Measurements from ENCODE around the gene ATP9B.

ATP9B gene

DNA sequence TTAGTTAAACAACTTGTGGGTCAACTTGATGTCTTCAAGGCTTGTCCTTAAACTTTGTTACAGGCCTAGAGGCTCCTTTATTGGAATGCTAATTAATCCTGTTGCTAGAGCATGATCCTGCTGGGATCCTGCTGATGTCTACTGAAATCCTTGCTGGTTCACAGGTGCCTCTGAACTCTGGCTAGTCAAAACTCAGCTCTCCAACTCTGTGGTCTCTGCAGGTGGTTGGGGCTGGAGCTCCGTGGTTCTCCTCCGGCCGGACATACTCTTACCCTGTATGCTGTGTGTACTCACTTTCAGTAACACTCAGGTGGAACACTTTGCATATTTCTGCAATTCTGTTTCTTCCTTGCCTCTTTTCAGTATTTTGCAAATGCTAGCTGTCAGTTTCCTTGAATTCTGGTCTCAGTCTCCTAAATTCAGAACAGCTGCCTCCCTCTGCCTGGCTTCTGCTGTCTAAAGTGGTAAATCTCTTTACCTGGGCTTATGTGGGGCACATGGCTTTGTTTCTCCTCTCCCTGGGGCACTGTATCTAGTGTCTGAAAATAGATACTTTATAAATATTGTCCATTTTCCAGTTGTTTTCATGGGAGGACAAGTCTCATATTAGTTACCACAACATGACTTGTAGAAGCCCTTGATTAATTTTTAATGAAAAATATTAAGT, 113.0 kb downstream of the ATP9B start:
- no peaks in the 10 kb centered on the region for H3K9me3 ChIP-seq (ENCODE audit: control insufficient read depth, low read length)
- H3K4me3 ChIP-seq (ENCODE audit: low read length), result no peak overlapping the region
- H3K27me3 ChIP-seq (replicated peaks; ENCODE audit: control insufficient read depth, insufficient read depth, low read length), result no peaks in the 10 kb centered on the region
- no peaks in the 10 kb centered on the region for H3K4me1 ChIP-seq (ENCODE audit: control insufficient read depth, insufficient read depth, low read length)
- H3K36me3 ChIP-seq (ENCODE audit: control insufficient read depth, insufficient read depth, low read length, severe bottlenecking), result peaks cover 5% of the 10 kb centered on the region
- DNase-seq (ENCODE audit: low read depth), result no peak
- no peak overlapping the region for H3K9ac ChIP-seq (ENCODE audit: low read length)

DNA sequence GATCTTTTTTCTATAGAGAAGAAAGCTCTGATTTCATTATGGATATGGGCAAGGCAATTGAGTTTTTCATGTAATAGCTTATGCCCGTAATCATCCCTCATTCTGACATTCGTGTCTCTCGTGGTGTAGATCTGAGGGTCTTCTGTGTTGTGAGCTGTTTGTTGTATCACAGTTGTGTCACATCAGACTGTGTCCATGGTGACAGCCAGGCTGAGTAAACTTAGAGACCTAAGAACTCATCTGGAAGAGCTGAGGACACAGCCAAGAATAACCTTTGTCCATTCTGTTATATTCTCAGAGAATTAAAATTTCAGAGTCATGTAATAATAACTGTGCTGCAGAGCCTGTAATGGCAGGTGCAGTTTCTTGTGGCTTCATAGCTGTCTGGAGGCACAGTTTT, 116.5 kb downstream of the ATP9B start:
- H3K9ac ChIP-seq (ENCODE audit: low read length), result no peak overlapping the region
- H3K4me1 ChIP-seq (ENCODE audit: control insufficient read depth, insufficient read depth, low read length), result no peaks in the 10 kb centered on the region
- no peak overlapping the region for H3K4me3 ChIP-seq (ENCODE audit: low read length)
- H3K36me3 ChIP-seq (ENCODE audit: control insufficient read depth, insufficient read depth, low read length, severe bottlenecking), result peaks cover 6% of the 10 kb centered on the region
- no peaks in the 10 kb centered on the region for H3K27me3 ChIP-seq (replicated peaks; ENCODE audit: control insufficient read depth, insufficient read depth, low read length)
- H3K9me3 ChIP-seq (ENCODE audit: control insufficient read depth, low read length), result no peaks in the 10 kb centered on the region
- no peak for DNase-seq (ENCODE audit: low read depth)

DNA sequence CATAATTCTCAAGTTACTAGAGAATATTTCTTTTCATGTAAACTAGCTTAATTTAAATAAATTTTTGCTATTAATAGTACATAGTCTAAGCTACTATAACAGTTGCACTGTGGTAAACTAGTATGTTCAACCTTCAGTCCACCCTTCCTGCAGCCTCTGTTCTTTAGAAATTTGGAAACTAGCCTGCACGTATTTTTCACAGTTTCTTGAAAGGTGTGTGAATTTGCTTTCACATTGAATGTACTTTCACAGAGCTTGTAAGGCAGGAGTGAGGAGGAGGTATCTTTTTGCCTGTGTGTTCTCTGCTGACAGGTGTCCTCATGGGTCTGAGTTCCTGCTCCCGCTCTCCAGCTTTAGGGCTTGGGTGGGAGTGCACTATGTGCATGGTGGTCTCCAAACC, 117.5 kb downstream of the ATP9B start:
- Histone ChIP-seq H3K36me3 (ENCODE audit: control insufficient read depth, insufficient read depth, low read length, severe bottlenecking) (peaks cover 6% of the 10 kb centered on the region), H3K4me3 (ENCODE audit: low read length) (no peak overlapping the region), H3K9me3 (ENCODE audit: control insufficient read depth, low read length) (no peaks in the 10 kb centered on the region), H3K4me1 (ENCODE audit: control insufficient read depth, insufficient read depth, low read length) (no peaks in the 10 kb centered on the region), H3K9ac (ENCODE audit: low read length) (no peak overlapping the region), H3K27me3 (replicated peaks; ENCODE audit: control insufficient read depth, insufficient read depth, low read length) (no peaks in the 10 kb centered on the region)
- no peak for DNase-seq (ENCODE audit: low read depth)

DNA sequence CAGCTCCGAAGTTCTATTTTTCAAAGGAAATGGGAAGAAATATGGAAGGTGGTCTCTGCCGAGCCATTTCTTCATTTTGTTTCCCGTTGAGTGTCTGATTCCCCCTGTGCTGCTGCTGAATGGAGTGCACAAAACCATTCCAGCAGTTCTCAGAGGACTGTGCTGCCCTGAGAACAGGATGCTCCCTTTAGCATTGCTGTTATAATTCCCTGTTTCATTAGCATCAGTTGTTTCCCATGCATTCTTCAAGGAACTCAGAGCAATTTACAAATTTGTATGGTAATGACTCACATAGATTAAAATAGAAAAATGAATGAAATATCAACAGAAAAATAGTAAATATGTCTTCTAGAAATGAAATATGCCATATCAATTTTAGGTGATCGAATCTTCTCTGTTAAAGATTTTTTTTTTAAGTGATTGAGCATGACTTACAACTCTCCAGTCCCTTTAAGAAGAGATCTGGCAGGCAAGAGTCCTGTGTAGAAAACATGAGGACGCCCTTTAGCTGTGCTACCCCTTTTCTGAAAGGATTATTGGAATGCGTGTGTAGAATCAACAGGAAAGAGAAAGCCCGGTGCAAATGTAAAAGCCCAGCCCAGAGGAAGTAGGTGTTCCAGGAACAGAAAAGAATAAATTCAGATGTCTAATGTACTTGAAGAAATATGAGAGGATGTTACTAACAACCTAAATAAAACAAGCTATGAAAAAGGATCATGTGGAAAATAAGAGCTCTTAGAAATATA, 118.5 kb downstream of the ATP9B start:
- Histone ChIP-seq H3K36me3 (ENCODE audit: control insufficient read depth, insufficient read depth, low read length, severe bottlenecking) (peaks cover 6% of the 10 kb centered on the region), H3K9me3 (ENCODE audit: control insufficient read depth, low read length) (no peaks in the 10 kb centered on the region), H3K4me1 (ENCODE audit: control insufficient read depth, insufficient read depth, low read length) (no peaks in the 10 kb centered on the region), H3K9ac (ENCODE audit: low read length) (no peak overlapping the region), H3K4me3 (ENCODE audit: low read length) (no peak overlapping the region), H3K27me3 (replicated peaks; ENCODE audit: control insufficient read depth, insufficient read depth, low read length) (no peaks in the 10 kb centered on the region)
- DNase-seq (ENCODE audit: low read depth), result no peak

DNA sequence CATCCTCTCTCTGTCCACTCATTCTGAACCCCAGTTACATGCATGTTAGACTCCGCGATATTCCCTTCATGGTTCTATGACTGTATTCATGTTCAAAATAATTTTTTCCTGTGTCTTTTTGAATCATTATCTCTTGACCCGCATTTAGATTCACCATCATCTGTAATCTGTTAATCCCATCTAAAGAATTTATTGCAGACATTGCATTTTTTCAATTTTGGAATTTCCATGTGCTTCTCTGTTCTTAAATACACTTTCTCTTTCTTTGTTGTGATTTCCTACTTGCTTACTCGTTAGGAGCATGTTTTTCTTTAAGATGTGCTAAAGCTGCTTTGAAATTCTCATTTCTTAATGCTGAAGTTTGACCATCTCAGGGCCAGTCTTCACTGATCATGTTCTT, 122.2 kb downstream of the ATP9B start:
- Histone ChIP-seq H3K9ac (ENCODE audit: low read length) (no peak overlapping the region), H3K9me3 (ENCODE audit: control insufficient read depth, low read length) (no peaks in the 10 kb centered on the region), H3K36me3 (ENCODE audit: control insufficient read depth, insufficient read depth, low read length, severe bottlenecking) (peaks cover 37% of the 10 kb centered on the region), H3K27me3 (replicated peaks; ENCODE audit: control insufficient read depth, insufficient read depth, low read length) (no peaks in the 10 kb centered on the region), H3K4me3 (ENCODE audit: low read length) (no peak overlapping the region), H3K4me1 (ENCODE audit: control insufficient read depth, insufficient read depth, low read length) (no peaks in the 10 kb centered on the region)
- no peak for DNase-seq (ENCODE audit: low read depth)

DNA sequence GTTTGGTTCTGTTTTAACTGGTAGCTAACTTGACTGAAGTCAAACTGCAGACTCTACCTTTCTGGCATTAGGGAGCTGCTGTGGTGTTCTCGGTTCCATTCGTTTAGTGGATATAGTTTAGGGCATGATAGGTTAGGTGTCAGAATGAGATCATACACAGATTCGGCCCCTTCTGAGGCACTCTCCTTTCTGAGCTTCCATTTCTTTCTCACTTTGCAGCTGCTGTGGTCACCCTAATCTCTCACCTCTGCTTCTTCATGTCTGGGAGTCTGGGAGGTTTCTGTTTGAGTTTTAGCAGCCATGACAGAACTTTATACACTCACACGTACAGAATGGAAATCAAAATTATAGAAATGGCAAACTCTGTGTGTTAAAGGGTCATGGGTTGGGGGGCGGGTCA, 122.8 kb downstream of the ATP9B start:
- no peaks in the 10 kb centered on the region for H3K27me3 ChIP-seq (replicated peaks; ENCODE audit: control insufficient read depth, insufficient read depth, low read length)
- peaks cover 37% of the 10 kb centered on the region for H3K36me3 ChIP-seq (ENCODE audit: control insufficient read depth, insufficient read depth, low read length, severe bottlenecking)
- H3K9ac ChIP-seq (ENCODE audit: low read length), result no peak overlapping the region
- H3K4me3 ChIP-seq (ENCODE audit: low read length), result no peak overlapping the region
- H3K4me1 ChIP-seq (ENCODE audit: control insufficient read depth, insufficient read depth, low read length), result no peaks in the 10 kb centered on the region
- no peaks in the 10 kb centered on the region for H3K9me3 ChIP-seq (ENCODE audit: control insufficient read depth, low read length)
- no peak for DNase-seq (ENCODE audit: low read depth)

DNA sequence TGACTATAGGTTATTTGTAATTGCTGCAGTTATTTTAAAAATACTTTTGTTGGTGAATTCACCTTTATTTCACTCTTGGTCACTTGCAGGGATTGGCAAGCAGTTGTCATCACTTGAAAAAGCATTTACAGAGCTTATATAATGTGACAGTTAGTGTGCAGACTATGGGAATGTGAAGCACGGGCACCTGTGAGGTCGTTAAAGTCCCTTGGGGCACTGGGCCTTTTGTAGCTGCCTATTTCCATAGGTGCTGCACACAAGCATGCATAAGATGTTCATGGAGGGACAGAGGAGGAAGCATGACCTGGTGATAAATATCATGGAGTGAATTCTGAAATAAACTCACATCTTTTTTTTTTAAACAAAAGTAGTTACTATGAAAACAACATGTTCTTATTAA, 124.6 kb downstream of the ATP9B start:
- no peak for DNase-seq (ENCODE audit: low read depth)
- no peaks in the 10 kb centered on the region for H3K27me3 ChIP-seq (replicated peaks; ENCODE audit: control insufficient read depth, insufficient read depth, low read length)
- no peaks in the 10 kb centered on the region for H3K9me3 ChIP-seq (ENCODE audit: control insufficient read depth, low read length)
- no peak overlapping the region for H3K9ac ChIP-seq (ENCODE audit: low read length)
- peaks cover 37% of the 10 kb centered on the region for H3K36me3 ChIP-seq (ENCODE audit: control insufficient read depth, insufficient read depth, low read length, severe bottlenecking)
- H3K4me3 ChIP-seq (ENCODE audit: low read length), result no peak overlapping the region
- no peaks in the 10 kb centered on the region for H3K4me1 ChIP-seq (ENCODE audit: control insufficient read depth, insufficient read depth, low read length)

DNA sequence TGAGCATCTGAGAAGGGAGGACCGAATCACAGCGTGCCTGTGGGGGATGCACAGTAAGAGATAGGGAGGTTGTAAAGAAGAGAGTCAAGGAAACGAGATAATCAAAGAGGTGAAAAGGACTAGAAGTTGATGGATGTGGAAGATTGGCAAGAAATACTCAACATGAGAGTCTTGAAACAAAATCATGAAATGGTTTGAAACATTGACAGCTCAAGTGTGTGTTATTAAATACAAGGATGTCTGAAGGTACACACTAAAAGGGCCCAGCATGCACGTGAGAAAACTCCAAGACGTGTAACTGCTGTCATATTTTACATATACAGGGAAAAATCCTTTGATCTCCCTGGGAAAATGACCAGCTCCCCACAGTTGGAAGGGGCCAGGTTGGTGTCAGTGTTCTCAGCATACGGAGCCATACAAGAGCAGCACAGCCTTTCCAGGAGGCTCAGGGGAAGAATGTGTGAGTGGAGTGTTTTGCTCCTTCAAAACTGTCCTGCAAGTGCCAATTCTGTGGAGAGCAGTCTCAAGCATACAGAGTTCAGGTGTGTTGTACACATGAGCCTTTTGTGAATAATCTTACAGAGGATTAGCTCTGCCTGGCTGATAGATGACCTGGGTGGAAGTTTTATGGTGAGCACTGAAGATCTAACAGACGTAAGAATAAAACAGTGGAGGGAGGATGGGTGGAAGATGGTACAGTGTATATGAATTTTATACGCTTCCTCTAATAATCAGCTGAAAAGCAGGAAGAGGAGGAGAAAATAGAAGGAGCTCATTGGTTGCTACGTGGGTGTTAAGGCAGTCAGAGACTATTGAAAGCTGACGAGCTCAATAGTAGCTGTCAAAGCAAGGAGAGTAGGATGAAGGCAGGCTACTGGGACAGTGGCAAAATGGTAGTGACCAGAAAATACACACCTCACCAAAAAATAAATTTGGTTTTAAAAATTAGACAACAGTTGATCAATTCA, 126.8 kb downstream of the ATP9B start:
- Histone ChIP-seq H3K4me3 (ENCODE audit: low read length) (no peak overlapping the region), H3K27me3 (replicated peaks; ENCODE audit: control insufficient read depth, insufficient read depth, low read length) (no peaks in the 10 kb centered on the region), H3K4me1 (ENCODE audit: control insufficient read depth, insufficient read depth, low read length) (no peaks in the 10 kb centered on the region), H3K9me3 (ENCODE audit: control insufficient read depth, low read length) (no peaks in the 10 kb centered on the region), H3K36me3 (ENCODE audit: control insufficient read depth, insufficient read depth, low read length, severe bottlenecking) (peaks cover 30% of the 10 kb centered on the region), H3K9ac (ENCODE audit: low read length) (no peak overlapping the region)
- no peak for DNase-seq (ENCODE audit: low read depth)

DNA sequence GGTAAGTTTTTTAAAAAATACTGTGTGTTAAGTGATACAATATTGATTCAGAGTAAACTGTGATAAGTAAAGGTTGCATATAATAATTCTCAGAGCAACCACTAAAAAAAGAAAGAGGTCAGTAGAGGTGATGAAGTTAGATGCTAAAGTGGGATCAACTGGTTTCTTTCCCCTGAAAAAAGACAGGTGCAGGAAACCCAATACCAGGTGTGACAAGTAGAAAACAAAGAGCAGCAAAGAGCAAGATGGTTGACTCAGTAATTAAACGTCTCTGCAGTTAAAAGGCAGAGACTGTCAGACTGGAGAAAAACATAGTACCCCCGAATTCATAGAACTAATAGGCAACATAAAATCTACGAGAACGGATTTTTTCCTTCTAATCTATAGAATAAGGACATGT, 128.3 kb downstream of the ATP9B start:
- H3K4me3 ChIP-seq (ENCODE audit: low read length), result no peak overlapping the region
- DNase-seq (ENCODE audit: low read depth), result no peak
- H3K36me3 ChIP-seq (ENCODE audit: control insufficient read depth, insufficient read depth, low read length, severe bottlenecking), result peaks cover 30% of the 10 kb centered on the region
- H3K27me3 ChIP-seq (replicated peaks; ENCODE audit: control insufficient read depth, insufficient read depth, low read length), result no peaks in the 10 kb centered on the region
- H3K9me3 ChIP-seq (ENCODE audit: control insufficient read depth, low read length), result no peaks in the 10 kb centered on the region
- no peak overlapping the region for H3K9ac ChIP-seq (ENCODE audit: low read length)
- H3K4me1 ChIP-seq (ENCODE audit: control insufficient read depth, insufficient read depth, low read length), result no peaks in the 10 kb centered on the region

DNA sequence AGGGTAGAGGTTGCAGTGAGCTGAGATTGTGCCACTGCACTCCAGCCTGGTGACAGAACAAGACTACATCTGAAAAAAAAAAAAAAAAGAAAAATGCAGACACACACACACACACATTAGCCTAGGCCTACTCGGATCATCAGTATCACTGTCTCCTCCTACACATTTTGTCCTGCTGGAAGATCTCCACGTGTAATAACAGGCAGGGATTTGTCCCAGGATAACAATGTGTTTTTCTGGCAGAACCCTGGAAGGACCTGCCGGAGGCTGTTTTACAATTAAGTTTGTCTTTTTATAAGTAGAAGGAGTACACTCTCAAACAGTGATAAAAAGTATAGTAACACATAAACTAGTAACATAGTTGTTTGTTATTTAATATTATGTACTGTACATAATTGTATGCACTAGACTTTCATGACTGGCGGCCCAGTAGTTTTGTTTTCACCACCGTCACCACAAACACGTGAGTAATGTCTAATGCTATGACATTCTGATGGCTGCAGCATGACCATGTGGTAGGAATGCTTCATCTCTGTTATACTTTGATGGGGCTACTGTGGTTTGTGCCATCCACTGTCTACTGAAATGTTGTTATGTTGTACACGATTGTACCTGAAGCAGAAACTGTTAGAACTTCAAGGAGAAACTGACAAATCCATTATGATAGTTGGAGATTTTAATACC, 130.6 kb downstream of the ATP9B start:
- H3K27me3 ChIP-seq (replicated peaks; ENCODE audit: control insufficient read depth, insufficient read depth, low read length), result no peaks in the 10 kb centered on the region
- H3K9me3 ChIP-seq (ENCODE audit: control insufficient read depth, low read length), result no peaks in the 10 kb centered on the region
- peaks cover 4% of the 10 kb centered on the region for H3K4me1 ChIP-seq (ENCODE audit: control insufficient read depth, insufficient read depth, low read length)
- no peak overlapping the region for H3K4me3 ChIP-seq (ENCODE audit: low read length)
- no peak for DNase-seq (ENCODE audit: low read depth)
- no peak overlapping the region for H3K9ac ChIP-seq (ENCODE audit: low read length)
- H3K36me3 ChIP-seq (ENCODE audit: control insufficient read depth, insufficient read depth, low read length, severe bottlenecking), result peaks cover 14% of the 10 kb centered on the region

Data from adipocyte (in vitro differentiated cells).